ENCODE results near the gene PRKG1. TPM values are rescaled to one million over a fixed set of nuclear protein-coding genes. Genes with fewer than 3 reads are reported as not detected.

The PRKG1 gene
- total RNA-seq, 6 experiments from 2014 or later, result 1.1 to 2.0 (median 1.3) TPM

GRCh38 chr10:51547941-51548340 is 473.7 kb downstream of the PRKG1 start:
- intact Hi-C loops (cut with DNase I), result no loop called here
- 22% methylated on average over 2 of the region's 2 CpGs for WGBS (ENCODE audit: insufficient coverage, low coverage, low lambda C conversion rate, missing lambda C conversion rate)
- Histone ChIP-seq H3K9me3 (no peaks in the 10 kb centered on the region), H3K36me3 (no peaks in the 10 kb centered on the region), H3K4me1 (no peaks in the 10 kb centered on the region), H3K4me3 (no peak overlapping the region), H3K27ac (no peak overlapping the region), H3K27me3 (no peaks in the 10 kb centered on the region)
- no peak for TF ChIP-seq CTCF (IDR thresholded peaks at IDR 0.05)
- no peak for TF ChIP-seq POLR2A (IDR thresholded peaks at IDR 0.05)
- ATAC-seq (no peak), DNase-seq (no peak)

- Histone ChIP-seq H3K36me3 (no peaks in the 10 kb centered on the region), H3K4me1 (no peaks in the 10 kb centered on the region), H3K27me3 (no peaks in the 10 kb centered on the region), H3K27ac (no peak overlapping the region), H3K9me3 (peaks cover 0 to 4% (median 0%) of the 10 kb centered on the region in 4 donors), H3K4me3 (no peak overlapping the region)
- no peak for ATAC-seq
- DNase-seq, result no peak
- TF ChIP-seq POLR2A (IDR thresholded peaks at IDR 0.05) (no peak), CTCF (IDR thresholded peaks at IDR 0.05) (no peak)
- intact Hi-C loops (cut with DNase I), result no loop called here
Observed at GRCh38 chr10:51552879-51553278, 478.6 kb downstream of the PRKG1 start.

- H3K27me3 ChIP-seq, result no peaks in the 10 kb centered on the region
- no peaks in the 10 kb centered on the region for H3K9me3 ChIP-seq
- H3K27ac ChIP-seq, result no peak overlapping the region
- no peaks in the 10 kb centered on the region for H3K4me1 ChIP-seq
- no peaks in the 10 kb centered on the region for H3K36me3 ChIP-seq
- WGBS (ENCODE audit: insufficient coverage, low coverage, low lambda C conversion rate, missing lambda C conversion rate), result 32% methylated on average over 2 of the region's 2 CpGs
- H3K4me3 ChIP-seq, result no peak overlapping the region
- no peak for ATAC-seq
- intact Hi-C loops (cut with DNase I), result no loop called here
- no peak for DNase-seq
- no peak for TF ChIP-seq POLR2A (IDR thresholded peaks at IDR 0.05)
- no peak for TF ChIP-seq CTCF (IDR thresholded peaks at IDR 0.05)
Observed at GRCh38 chr10:51564896-51565510, 490.7 kb downstream of the PRKG1 start.

GRCh38 chr10:51567271-51567670 is 493.0 kb downstream of the PRKG1 start:
- H3K27me3 ChIP-seq, result no peaks in the 10 kb centered on the region
- no peak overlapping the region for H3K27ac ChIP-seq
- intact Hi-C loops (cut with DNase I), result no loop called here
- WGBS (ENCODE audit: insufficient coverage, low coverage, low lambda C conversion rate, missing lambda C conversion rate), result 33% methylated on average over 3 of the region's 3 CpGs
- ATAC-seq (no peak), DNase-seq (no peak)
- H3K4me3 ChIP-seq, result no peak overlapping the region
- no peaks in the 10 kb centered on the region for H3K36me3 ChIP-seq
- no peaks in the 10 kb centered on the region for H3K4me1 ChIP-seq
- H3K9me3 ChIP-seq, result no peaks in the 10 kb centered on the region
- TF ChIP-seq CTCF (IDR thresholded peaks at IDR 0.05) (no peak), POLR2A (IDR thresholded peaks at IDR 0.05) (no peak)

- Histone ChIP-seq H3K27me3 (no peaks in the 10 kb centered on the region), H3K9me3 (no peaks in the 10 kb centered on the region), H3K4me3 (no peak overlapping the region), H3K27ac (no peak overlapping the region), H3K36me3 (no peaks in the 10 kb centered on the region), H3K4me1 (no peaks in the 10 kb centered on the region)
- DNase-seq, result no peak
- intact Hi-C loops (cut with DNase I), result no loop called here
- TF ChIP-seq CTCF (IDR thresholded peaks at IDR 0.05) (no peak), POLR2A (IDR thresholded peaks at IDR 0.05) (no peak)
- ATAC-seq, result no peak
- WGBS (ENCODE audit: insufficient coverage, low coverage, low lambda C conversion rate, missing lambda C conversion rate), result 44% methylated on average over 3 of the region's 3 CpGs
Observed at GRCh38 chr10:51569467-51569866, 495.2 kb downstream of the PRKG1 start.
